DMS114 treated with DMSO at 0.1 percent for 48 hours (cell line): ENCODE data around the gene SERPINA6.
"Not testable (repeated sequence)": the region's sequence is repeated elsewhere in the genome, so short reads cannot be mapped to it uniquely, and the experiment has no call there.

Source experiments
- DNase-seq: peaks from one replicate; lab custom pipeline; 2025; ENCODE audit not compliant: unreplicated experiment; lab: John Stamatoyannopoulos, UW

The SERPINA6 gene

DNA sequence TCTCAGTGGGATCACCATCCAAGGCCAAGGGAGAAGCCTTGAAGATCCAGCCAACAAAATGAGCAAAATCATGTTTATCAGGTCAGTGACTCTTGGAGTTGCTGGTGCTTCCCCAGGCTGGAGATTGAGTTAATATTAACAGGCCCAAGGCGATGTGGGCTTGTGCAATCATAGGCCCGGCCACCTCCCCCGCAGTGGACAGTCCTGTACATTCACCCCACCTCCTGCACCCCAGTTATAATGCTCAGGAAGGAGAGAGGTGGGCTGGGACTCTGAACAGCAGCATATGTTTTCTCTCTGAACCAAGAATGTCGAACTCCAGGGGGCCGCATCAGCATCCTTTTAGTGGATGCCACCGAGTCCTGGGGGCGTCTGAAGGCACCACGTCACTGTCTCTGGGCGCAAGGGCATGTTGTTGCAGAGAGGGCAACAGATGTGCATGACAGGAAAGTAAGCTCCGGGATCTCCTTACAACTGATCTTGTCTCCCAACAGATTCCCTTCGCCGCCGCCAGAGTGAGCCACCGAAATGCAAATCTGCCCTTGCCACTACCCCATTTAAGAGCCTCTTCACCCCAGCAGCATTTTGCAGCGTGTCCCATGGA, 32.2 kb upstream of the SERPINA6 start:
- no peak for DNase-seq

DNA sequence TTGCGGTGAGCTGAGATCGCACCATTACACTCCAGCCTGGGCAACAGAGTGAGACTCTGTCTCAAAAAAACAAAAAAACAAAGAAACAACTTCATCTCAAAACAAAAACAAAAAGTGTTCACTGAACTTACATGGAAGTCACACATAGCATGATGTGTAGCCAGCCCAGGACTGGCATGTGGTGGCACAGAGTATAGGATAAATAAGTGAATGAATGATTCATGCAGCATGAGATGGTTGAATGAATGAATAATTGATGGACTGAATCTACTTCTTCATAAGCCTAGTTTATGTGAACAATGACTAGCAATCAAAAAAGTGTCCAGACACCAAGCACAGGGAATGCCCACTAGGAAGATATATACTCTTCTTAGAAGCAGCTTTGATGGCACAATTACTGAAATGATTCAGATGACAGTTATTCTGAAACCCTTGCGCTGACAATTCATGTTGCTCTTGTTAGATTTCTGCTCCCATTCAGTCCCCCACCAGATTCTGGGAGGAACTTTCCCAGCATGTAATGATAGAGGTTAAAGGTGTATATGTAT, 31.6 kb upstream of the SERPINA6 start:
- DNase-seq: no peak

DNA sequence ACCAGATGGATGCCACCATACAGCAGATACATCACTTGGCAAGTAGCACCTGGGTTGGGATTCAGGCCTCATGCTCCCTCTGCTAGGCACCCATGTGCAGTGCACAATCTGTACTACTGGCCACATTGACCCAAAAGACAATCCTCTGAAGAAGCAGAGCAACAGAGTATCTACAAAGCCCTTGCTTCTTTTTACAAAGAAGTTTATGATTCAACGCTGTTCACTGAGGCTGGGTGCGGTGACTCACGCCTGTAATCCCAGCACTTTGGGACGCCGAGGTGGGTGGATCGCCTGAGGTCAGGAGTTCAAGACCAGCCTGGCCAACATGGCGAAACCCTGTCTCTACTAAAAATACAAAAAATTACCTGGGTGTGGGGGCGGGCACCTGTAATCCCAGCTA, 31.1 kb upstream of the SERPINA6 start:
- not testable (repeated sequence) for DNase-seq

DNA sequence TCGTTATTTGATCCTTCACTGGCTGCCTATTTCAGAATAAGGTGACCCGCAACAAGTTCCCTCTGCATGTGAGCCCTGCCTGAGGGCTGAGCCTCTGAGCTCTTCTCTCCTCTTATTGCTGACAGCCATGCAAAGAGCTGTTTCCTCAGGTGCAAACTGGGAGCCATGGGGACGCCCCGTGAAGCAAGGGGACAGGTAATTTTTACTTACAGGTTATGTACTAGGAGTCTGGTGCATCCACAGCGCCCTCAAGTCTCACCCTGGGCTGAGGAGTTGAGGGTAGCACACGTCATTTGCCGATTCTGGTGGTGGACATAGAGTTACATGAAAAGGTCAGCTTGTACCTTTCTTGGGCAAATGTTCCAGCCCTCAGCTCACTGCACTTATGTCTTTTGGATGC, 26.1 kb upstream of the SERPINA6 start:
- DNase-seq: no peak

DNA sequence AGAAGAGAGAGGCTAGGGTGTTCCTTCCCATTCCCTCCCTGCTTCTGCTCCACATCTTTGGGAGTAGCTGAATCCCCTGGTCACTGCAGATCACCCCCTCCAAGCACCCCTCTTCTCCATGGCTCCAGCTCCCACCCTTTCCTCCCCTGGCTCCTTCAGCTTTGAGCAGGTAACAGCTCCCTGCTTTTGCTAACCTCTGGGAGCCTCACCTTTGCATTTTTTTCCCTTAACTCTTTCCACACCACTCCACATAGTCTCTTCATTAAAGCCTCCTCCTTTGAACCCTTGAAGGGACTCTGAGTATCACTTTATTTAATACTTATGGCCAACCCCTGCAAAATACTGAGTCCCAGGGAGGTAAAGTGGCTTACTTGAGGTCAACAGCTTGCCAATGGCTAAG, 25.7 kb upstream of the SERPINA6 start:
- no peak for DNase-seq

DNA sequence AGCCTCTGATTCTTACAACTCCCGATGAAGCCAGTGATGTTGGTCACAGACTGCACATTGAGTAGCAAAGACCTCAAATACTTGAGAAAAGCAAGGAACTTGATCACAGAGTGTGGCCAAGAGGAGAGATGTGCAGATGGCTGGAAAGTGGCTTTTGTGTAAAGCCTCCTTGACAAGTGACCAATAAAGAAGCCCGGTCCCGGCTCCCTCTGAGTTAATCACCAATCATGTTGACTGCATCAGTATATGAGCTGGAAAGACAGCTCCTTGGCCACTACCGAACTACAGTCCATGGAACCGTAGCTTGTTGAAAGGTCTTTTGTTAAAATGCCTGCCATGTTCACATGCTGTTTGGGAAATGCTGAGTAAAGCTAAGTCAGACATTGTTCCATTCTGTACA, 23.7 kb upstream of the SERPINA6 start:
- no peak for DNase-seq

DNA sequence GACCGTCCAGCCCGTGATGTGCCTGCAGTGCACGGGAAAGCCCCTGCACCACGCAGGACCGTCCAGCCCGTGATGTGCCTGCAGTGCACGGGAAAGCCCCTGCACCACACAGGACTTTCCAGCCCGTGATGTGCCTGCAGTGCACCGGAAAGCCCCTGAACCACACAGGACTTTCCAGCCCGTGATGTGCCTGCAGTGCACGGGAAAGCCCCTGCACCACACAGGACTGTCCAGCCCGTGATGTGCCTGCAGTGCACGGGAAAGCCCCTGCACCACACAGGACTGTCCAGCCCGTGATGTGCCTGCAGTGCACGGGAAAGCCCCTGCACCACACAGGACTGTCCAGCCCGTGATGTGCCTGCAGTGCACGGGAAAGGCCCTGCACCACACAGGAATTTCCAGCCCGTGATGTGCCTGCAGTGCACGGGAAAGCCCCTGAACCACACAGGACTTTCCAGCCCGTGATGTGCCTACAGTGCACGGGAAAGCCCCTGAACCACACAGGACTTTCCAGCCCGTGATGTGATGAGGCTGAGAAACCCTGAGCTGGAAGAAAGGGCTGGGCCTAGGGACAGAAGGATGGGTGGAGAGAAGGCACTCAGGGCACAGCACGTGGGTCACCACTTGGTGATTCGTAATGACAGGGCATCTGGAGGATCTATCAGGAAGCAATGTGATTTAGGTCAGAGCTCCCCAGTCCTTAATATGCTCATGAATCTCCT, 23.1 kb upstream of the SERPINA6 start:
- DNase-seq: not testable (repeated sequence)

DNA sequence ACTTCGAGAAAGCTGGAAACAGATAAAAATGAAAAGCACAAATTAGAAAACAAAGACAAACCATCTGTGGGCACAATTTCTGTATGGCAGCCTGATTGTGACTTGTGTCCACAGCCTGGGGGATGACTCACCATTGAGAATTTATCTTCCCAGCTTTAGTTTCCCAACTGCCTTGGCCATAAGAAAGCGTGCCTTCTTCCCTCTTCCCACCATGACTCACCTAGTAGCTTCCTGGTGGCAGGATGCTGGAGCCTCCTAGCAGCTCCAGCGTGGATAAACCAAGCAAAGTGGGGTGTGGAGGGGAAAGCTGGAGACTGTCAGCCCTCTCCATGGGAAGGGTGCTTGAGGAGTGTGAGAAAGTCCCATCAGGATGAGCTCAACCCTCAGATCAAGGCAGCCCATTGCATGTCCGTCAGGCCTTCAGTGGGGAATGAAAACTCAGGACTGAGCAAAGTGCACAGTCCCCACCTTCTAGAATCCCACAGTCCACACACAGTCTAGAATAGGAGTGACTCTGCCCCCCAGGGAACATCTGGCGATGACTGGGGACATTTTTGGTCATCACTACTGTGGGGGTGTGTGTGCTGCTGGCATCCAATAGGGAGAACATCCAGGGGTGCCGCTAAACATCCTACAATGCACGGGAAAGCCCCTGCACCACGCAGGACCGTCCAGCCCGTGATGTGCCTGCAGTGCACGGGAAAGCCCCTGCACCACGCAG, 22.4 kb upstream of the SERPINA6 start:
- no peak for DNase-seq

DNA sequence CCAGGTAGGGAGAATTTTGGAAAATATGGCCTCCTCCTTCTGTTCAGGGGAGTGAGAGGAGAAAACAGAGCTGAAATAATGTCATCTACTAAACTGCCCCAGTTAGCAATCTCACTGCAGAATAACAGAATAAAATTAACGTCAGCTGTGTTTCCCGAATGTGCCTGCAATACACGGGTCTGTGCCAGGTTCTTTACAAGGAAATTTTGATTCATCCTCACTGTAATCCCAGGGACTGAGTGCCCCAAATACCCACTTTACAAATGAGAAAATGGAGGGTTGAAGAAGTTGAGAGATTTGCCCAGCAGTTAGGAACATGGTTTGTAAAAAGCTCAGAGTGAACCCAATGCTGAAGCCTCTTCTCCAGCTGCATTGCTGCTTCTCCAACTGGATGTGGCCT, 21.3 kb upstream of the SERPINA6 start:
- no peak for DNase-seq

DNA sequence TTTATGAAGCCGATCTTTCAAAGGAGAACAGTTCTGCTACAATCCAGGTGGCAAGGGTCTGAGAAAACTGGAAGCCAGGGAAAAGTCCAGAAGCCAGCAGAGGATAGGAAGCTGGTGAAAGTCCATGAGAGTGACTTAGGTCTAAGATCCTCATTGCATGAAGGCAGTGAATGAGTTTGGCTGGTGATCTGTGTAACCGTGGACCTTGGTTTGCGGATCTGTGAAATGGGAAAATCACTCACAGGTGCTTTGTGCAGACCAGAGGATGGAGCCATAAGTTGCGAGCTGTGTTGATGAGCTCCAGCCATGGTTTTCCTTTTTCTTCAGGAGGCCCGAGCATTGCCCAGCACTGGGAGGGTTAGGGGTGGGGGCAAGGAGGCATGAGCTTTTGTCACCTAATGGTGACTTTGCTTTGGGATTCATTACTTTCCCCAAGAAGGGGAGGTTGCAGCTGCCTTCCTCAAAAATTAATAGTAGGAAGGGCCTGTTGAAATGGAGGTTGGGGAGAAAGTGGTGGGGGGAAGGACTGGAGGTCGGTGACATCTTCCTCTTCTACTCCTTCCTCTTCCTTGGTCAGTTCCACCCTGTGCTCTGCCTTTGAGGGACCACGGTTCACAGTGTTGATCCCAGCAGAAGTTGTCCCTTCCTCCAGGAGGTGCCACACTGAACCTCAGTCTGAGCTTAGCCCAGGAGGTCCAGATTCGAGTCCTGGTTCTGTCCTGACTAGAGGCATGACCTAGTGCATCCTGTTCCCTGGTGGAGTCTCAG, 20.3 kb upstream of the SERPINA6 start:
- DNase-seq: no peak

DNA sequence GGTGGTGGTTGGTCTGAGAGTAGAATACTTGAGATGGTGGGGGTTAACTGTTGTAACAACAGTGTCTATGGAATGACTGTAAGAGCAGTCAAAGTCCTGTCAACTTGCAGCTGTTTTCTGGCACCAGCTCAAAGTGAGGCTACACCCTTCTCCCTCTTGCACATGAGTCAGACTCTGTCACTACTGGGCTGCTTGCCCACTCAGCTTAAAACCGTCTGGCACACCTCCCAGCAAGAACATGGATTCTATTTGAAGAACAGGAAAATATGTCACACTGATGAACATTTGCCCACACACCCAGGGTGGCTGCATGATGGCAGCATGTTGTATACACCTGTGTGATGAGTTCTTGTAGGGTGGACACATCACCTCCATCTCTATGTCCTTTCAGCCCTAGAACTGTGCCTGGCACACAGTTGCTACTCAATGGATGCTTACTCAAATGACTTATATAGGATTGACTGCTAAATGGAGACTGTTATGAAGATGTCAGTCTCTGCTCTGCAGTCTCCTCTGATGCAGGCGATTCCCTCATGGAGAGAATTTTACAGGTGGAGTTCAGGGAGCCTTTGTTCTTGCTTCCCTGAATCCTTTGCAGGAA, 19.3 kb upstream of the SERPINA6 start:
- no peak for DNase-seq

DNA sequence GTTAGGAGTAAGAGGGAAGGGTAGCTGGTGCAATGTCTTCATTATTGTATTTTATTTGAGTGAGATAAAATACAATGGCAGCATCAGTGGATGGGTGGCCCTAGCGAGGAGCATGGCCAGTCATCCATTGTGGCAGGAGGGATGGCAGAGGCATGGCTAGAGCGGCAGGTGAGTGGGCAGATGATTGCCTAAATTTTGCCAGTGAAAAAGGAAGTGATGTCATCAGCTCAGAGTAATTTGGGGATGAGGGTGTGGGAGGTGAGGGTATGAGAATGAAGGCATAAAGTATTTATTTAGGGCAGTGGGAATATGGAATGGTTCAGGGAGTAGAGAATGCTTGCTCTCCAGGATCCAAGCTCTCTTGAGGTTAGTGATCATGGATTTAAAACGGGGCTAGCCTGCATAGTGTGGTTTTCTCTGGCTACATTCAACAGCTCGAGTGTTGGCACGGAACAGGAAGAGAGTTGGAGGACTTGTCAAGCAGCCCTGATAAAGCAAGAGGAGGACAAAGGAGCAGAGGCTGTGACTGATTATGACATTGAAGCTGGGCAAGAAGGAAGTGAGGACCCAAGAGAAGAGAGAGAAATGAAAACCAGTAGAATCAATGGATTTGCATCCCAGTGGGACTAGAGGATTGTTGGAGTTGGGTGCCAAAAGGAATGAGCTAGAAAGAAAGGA, 18.7 kb upstream of the SERPINA6 start:
- DNase-seq: no peak

DNA sequence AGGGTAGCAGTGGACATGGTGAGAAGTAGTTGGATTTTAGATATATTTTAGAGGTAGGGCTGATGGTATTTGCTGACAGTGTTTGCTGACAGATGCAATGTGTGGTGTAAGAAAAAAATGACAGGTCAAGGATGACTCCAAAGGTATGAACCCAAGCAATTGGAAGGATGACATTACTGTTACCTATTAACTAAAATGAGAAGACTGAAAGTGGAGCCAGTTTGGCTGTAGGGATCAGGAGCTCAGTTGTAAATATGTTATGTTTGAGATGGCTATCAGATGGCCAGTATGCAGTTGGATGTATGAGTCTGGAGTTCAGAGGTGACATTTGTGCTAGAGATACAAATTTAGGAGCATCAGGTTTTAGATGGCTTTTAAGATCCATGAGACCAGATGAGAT, 17.4 kb upstream of the SERPINA6 start:
- no peak for DNase-seq

DNA sequence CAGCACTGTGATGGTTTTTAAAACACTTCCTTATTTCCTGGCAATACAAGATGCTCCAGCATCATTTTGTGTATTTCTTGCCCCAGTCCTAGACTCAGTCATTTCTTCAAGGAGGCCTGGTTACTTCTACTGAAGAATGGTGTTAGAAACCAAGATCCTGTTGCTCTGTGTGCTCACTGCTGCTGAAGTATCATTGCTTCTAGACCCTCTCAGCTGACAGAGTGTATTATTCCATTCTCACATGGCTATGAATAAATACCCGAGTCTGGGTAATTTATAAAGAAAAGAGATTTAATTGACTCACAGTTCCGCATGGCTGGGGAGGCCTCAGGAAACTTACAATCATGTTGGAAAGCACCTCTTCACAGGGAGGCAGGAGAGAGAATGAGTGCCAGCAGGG, 14.9 kb upstream of the SERPINA6 start:
- no peak for DNase-seq

DNA sequence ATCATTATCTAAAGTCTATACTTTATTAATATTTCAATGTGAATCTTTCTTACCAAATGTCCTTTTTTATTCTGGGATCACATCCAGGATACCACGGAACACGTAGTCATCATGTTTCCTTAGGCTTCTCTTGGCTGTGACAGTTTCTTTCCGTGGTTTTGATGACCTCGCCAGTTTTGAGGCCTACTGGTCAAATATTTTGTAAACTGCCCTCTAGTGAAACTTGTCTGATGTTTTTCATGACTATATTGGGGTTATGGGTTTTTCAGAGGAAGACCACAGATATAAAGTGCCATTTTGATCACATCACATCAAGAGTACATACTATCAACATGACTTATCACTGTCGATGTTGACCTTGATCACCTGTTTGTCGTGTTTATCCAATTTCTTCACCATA, 14.1 kb upstream of the SERPINA6 start:
- DNase-seq: no peak

DNA sequence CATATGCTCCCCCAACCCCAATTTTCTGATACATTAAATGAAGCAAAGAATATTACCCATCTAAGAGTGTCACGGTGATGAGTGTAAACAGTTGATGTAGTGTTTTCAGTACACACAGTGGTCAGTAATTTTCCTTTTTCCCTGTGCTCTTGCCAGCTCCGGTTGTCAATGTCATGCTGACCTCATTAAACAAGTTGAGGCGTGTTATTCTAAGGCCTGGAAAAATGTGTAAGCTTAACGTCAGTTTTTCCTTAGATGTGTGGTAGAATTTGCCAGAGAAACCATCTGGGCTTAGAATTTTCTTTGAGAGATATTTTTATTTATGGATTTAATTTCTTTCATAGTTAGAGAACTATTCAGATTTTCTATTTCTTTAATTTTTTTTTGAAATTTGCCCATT, 11.7 kb upstream of the SERPINA6 start:
- DNase-seq: no peak

DNA sequence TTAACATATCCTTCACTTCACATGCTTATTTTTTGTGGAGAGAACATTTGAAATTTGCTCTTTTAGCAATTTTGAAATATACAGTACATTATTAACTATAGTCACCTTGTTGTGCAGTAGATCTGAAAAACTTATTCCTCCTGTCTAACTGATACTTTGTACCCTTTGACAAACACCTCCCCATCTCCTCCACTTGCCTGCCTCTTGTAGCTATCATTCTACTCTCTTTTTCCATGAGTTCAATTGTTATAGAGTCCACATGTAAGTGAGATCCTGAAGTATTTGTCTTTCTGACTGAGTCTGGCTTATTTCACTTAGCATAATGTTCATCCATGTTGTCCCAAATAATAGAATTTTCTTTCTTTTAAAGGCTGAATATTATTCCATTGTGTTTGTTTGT, 9.5 kb upstream of the SERPINA6 start:
- DNase-seq: no peak

DNA sequence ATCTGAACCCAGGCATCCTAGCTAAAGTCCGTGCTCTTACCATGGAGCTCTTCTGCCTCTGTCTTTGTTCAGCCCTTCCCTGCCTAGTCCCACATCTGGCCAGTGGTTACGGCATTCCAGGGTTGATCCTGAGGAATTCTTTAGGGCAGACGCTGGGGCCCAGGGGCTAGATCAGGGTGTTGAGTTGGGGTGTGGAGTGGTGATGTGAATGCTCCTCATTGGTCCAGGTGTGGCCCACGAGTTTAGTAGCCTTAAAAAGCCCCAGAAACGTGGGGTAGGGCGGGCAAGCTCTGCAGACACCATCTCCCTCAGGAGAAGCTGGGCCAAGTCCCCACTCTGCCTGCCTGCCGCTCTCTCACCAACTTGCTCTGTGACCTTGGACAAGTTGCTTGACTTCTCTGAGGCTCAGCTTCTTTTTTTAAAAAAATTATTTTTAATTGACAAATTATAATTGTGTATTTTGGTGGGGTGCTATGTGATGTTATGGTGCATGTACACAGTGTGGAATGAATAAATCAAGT, 9.0 kb upstream of the SERPINA6 start:
- no peak for DNase-seq

DNA sequence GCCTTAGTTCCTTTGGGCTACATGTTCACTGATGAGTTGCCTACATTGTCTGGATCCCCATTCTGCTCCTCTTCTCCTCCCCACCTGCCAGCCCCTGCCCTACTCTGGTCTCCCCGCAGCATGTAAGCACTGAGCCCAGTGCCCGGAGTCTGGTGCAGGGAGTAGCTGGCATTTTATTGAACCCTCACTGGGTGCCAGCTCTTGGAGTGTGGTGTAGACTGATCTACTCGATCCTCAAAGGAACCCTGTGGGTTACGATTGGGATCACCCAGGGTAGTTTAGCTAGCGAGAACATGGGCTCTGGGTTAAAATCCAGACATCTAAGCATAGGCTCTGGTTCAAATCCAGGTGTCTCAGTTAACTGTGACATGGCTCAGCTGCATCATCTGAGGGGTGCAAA, 8.3 kb upstream of the SERPINA6 start:
- DNase-seq: no peak

DNA sequence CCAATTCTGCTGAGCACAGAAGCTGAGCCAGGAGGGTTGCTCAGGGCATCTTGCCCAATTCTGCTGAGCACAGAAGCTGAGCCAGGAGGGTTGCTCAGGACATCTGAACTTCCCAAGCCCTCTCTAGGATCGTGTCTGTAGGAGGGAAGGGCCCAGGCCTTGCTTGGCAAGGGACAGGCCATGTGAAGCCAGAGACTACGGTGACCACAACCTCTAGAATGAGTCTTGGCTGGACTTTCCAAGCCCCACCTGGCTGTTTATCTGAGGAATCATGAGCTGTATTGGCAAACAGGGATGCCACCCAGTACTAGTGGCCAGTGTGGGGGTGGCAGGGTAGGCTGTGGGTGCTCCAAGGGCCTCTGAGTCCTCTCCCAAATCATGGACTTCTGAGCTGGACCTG, 7.7 kb upstream of the SERPINA6 start:
- no peak for DNase-seq
